GM19452 (cell line): ENCODE results near the gene RNU1-2.
"Not testable (repeated sequence)": the region's sequence is repeated elsewhere in the genome, so short reads cannot be mapped to it uniquely, and the experiment has no call there.

Source experiments
- ATAC-seq: cut with Tn5 transposase; IDR thresholded peaks from one replicate; pipeline ENCODE4 v1.9.1; 2021; ENCODE audit not compliant: unreplicated experiment

RNU1-2 gene

GRCh38 chr1:16895598-16896315 is at the start of gene RNU1-2:
TSS of gene RNU1-2 (plus strand) at chr1:16895980.
- peak; percentile 96 for ATAC-seq

- ATAC-seq, result not testable (repeated sequence)
These were observed 39.6 kb upstream of the RNU1-2 start for GRCh38 chr1:16856201-16856600.

GRCh38 chr1:16859167-16860041 is 36.4 kb upstream of the RNU1-2 start:
- ATAC-seq, result not testable (repeated sequence)

- not testable (repeated sequence) for ATAC-seq
These were observed 35.7 kb upstream of the RNU1-2 start for GRCh38 chr1:16860048-16860447.

- not testable (repeated sequence) for ATAC-seq
These were observed 33.9 kb upstream of the RNU1-2 start for GRCh38 chr1:16861832-16862245.

GRCh38 chr1:16862415-16862814 is 33.4 kb upstream of the RNU1-2 start:
- not testable (repeated sequence) for ATAC-seq

GRCh38 chr1:16863024-16863423 is 32.8 kb upstream of the RNU1-2 start:
- not testable (repeated sequence) for ATAC-seq

- ATAC-seq, result not testable (repeated sequence)
These were observed 28.7 kb upstream of the RNU1-2 start for GRCh38 chr1:16866926-16867707.

- ATAC-seq, result not testable (repeated sequence)
These were observed 27.0 kb upstream of the RNU1-2 start for GRCh38 chr1:16868787-16869186.

- ATAC-seq, result not testable (repeated sequence)
These were observed 25.8 kb upstream of the RNU1-2 start for GRCh38 chr1:16869996-16870395.

GRCh38 chr1:16871171-16871570 is 24.6 kb upstream of the RNU1-2 start:
- ATAC-seq, result not testable (repeated sequence)

- ATAC-seq, result not testable (repeated sequence)
These were observed 23.4 kb upstream of the RNU1-2 start for GRCh38 chr1:16872152-16873075.

GRCh38 chr1:16873076-16873879 is 22.5 kb upstream of the RNU1-2 start:
- not testable (repeated sequence) for ATAC-seq

GRCh38 chr1:16874968-16875765 is 20.6 kb upstream of the RNU1-2 start:
- not testable (repeated sequence) for ATAC-seq

GRCh38 chr1:16881742-16882141 is 14.0 kb upstream of the RNU1-2 start:
- not testable (repeated sequence) for ATAC-seq

- ATAC-seq, result no peak
These were observed 12.8 kb upstream of the RNU1-2 start for GRCh38 chr1:16882986-16883385.

GRCh38 chr1:16884487-16884886 is 11.3 kb upstream of the RNU1-2 start:
- ATAC-seq, result not testable (repeated sequence)

- no peak for ATAC-seq
These were observed 8.7 kb upstream of the RNU1-2 start for GRCh38 chr1:16886860-16887605.
